HCT116 (cell line): ENCODE results near the gene CSK. TPM values are rescaled to one million over a fixed set of nuclear protein-coding genes. Genes with fewer than 3 reads are reported as not detected.

Experiments used
- ATAC-seq: fragments of 200-7000 bp; cut with Tn5 transposase; 2 replicates; pipeline ENCODE4 v1.9.1; 2020; ENCODE audit warnings: mild to moderate bottlenecking, moderate library complexity
- BruUV-seq: library from RNA; stranded (reverse); fragments of 400-500 nt; replicated peaks from 2 replicates; lab custom pipeline; 2021; lab: Mats Ljungman, UMichigan
- CTCF ChIA-PET: fragments of 300-600 bp; sonication (Branson Sonifier 250); formaldehyde crosslinking; loops from one replicate; lab custom pipeline; 2021; ENCODE audit warnings: antibody characterized with exemption; lab: Charles Lee
- POLR2A ChIA-PET: fragments of 300-600, 350-600 bp; sonication (Branson Sonifier 250); formaldehyde crosslinking; loops from one replicate; lab custom pipeline; 2021; ENCODE audit warnings: antibody characterized with exemption; lab: Charles Lee
- RAD21 ChIA-PET, 2 experiments: fragments of 300-600 bp; sonication (Branson Sonifier 250); formaldehyde crosslinking; loops; one replicate each; lab custom pipeline; 2023; ENCODE audit warnings: low total read pairs in 2 of 2; ENCODE audit not compliant: uncharacterized antibody in 2 of 2, unreplicated experiment in 2 of 2, low non-redundant PET in 1 of 2; lab: Charles Lee
- DNase-seq: peaks from one replicate; pipeline ENCODE4 v3.0.0-alpha.2; 2010; ENCODE audit warnings: low read depth, low spot score
- H2AFZ ChIP-seq: fragments of 200-600 bp; shearing (Covaris generic), sonication (generic); 2 replicates; pipeline ENCODE4 v1.6.1; 2017; ENCODE audit warnings: low read depth, mixed run types, mixed read lengths, antibody characterized with exemption, low read length; ENCODE audit not compliant: poor library complexity, severe bottlenecking
- H3K27ac ChIP-seq: 2 replicates; pipeline ENCODE4 v1.5.1; 2012; ENCODE audit warnings: low read depth, low read length
- H3K27me3 ChIP-seq: fragments of 200-600 bp; sonication (generic); 2 replicates; pipeline ENCODE4 v1.6.1; 2016; ENCODE audit warnings: mixed run types, low read length, mixed read lengths; ENCODE audit not compliant: insufficient read depth
- H3K36me3 ChIP-seq, 2 experiments: fragments of 200-500 bp in 1 of 2; fragments of 200-600 bp in 1 of 2; sonication (Bioruptor generic) in 1 of 2; sonication (generic) in 1 of 2; 2 replicates each; pipeline versions ENCODE4 v1.5.1 to v1.6.1; 2014 to 2016; ENCODE audit warnings: low read length in 2 of 2, inconsistent platforms in 1 of 2, mixed read lengths in 1 of 2, mixed run types in 1 of 2; ENCODE audit not compliant: insufficient read depth in 2 of 2, control insufficient read depth in 1 of 2
- H3K4me1 ChIP-seq, 2 experiments: fragments of 200-600 bp in 1 of 2; sonication (generic) in 1 of 2; 2 replicates each; pipeline versions ENCODE4 v1.5.1 to v1.6.1; 2012 to 2017; ENCODE audit warnings: low read length in 2 of 2, inconsistent platforms in 1 of 2, mild to moderate bottlenecking in 1 of 2, mixed read lengths in 1 of 2, mixed run types in 1 of 2, moderate library complexity in 1 of 2; ENCODE audit not compliant: insufficient read depth in 2 of 2, control insufficient read depth in 1 of 2
- H3K4me2 ChIP-seq: fragments of 200-600 bp; sonication (generic); 2 replicates; pipeline ENCODE4 v1.6.1; 2017; ENCODE audit warnings: mixed run types, low read length, mixed read lengths
- H3K4me3 ChIP-seq, 2 experiments: fragments of 200-600 bp in 1 of 2; sonication (generic) in 1 of 2; replicated peaks in 1 of 2; 2 replicates each; pipeline ENCODE4 v1.5.1; 2011 to 2016; ENCODE audit warnings: low read length in 2 of 2, control low read depth in 1 of 2, low read depth in 1 of 2, mild to moderate bottlenecking in 1 of 2, mixed read lengths in 1 of 2, mixed run types in 1 of 2
- H3K79me2 ChIP-seq: fragments of 200-600 bp; sonication (generic); 2 replicates; pipeline ENCODE4 v1.6.1; 2017; ENCODE audit warnings: mild to moderate bottlenecking, mixed run types, low read length, moderate library complexity, mixed read lengths; ENCODE audit not compliant: insufficient read depth
- H3K9ac ChIP-seq: fragments of 200-600 bp; sonication (generic); 2 replicates; pipeline ENCODE4 v1.6.1; 2016; ENCODE audit warnings: low read length, mixed read lengths
- H3K9me2 ChIP-seq: fragments of 200-600 bp; sonication (generic), shearing (Covaris generic); 2 replicates; pipeline ENCODE4 v1.6.1; 2017; ENCODE audit warnings: mixed run types, mild to moderate bottlenecking, moderate library complexity; ENCODE audit not compliant: insufficient read depth
- H3K9me3 ChIP-seq, 2 experiments: fragments of 200-500 bp in 1 of 2; fragments of 200-600 bp in 1 of 2; sonication (Bioruptor generic) in 1 of 2; sonication (generic) in 1 of 2; 2 replicates each; pipeline ENCODE4 v1.6.1; 2014 to 2017; ENCODE audit warnings: low read length in 2 of 2, mixed read lengths in 2 of 2, inconsistent platforms in 1 of 2, low read depth in 1 of 2, mild to moderate bottlenecking in 1 of 2, mixed run types in 1 of 2, moderate library complexity in 1 of 2; ENCODE audit not compliant: control insufficient read depth in 1 of 2, insufficient read depth in 1 of 2
- H4K20me1 ChIP-seq: fragments of 200-600 bp; sonication (generic), shearing (Covaris generic); 2 replicates; pipeline ENCODE4 v1.6.1; 2017; ENCODE audit warnings: mixed run types, mild to moderate bottlenecking, moderate library complexity; ENCODE audit not compliant: insufficient read depth
- CBX3 ChIP-seq: IDR thresholded peaks from 2 replicates; pipeline ENCODE4 v1.6.1; 2012; ENCODE audit warnings: low read depth
- CEBPB ChIP-seq: IDR thresholded peaks from 2 replicates; pipeline ENCODE4 v1.6.1; 2012; ENCODE audit warnings: low read depth
- ELF1 ChIP-seq: IDR thresholded peaks from 2 replicates; pipeline ENCODE4 v1.6.1; 2012; ENCODE audit warnings: low read depth, borderline replicate concordance
- EZH2 ChIP-seq: fragments of 200-600 bp; sonication (generic); IDR thresholded peaks from 2 replicates; pipeline ENCODE4 v1.6.1; 2017; ENCODE audit warnings: antibody characterized with exemption, mixed run types
- EZH2phosphoT487 ChIP-seq: fragments of 200-600 bp; IDR thresholded peaks from 2 replicates; pipeline ENCODE4 v1.6.1; 2018; ENCODE audit warnings: antibody characterized with exemption, borderline replicate concordance
- FOSL1 ChIP-seq: IDR thresholded peaks from 2 replicates; pipeline ENCODE4 v1.6.1; 2012; ENCODE audit warnings: low read depth
- JUND ChIP-seq: IDR thresholded peaks from 2 replicates; pipeline ENCODE4 v1.6.1; 2012
- POLR2A ChIP-seq: IDR thresholded peaks from 2 replicates; pipeline ENCODE4 v1.7.0; 2011; ENCODE audit warnings: borderline replicate concordance; ENCODE audit not compliant: insufficient read depth, insufficient read length; ENCODE audit errors: extremely low read depth
- POLR2AphosphoS5 ChIP-seq: IDR thresholded peaks from 2 replicates; pipeline ENCODE4 v1.6.1; 2011; ENCODE audit warnings: mild to moderate bottlenecking, low read depth, low read length, moderate library complexity
- RAD21 ChIP-seq: IDR thresholded peaks from 2 replicates; pipeline ENCODE4 v1.6.1; 2012; ENCODE audit warnings: low read depth, mild to moderate bottlenecking
- SIN3A ChIP-seq: IDR thresholded peaks from 2 replicates; pipeline ENCODE4 v1.6.1; 2012; ENCODE audit warnings: low read depth
- SP1 ChIP-seq: IDR thresholded peaks from 2 replicates; pipeline ENCODE4 v1.6.1; 2012; ENCODE audit warnings: low read depth
- SRF ChIP-seq: IDR thresholded peaks from 2 replicates; pipeline ENCODE4 v1.6.1; 2012; ENCODE audit warnings: low read depth
- TCF7L2 ChIP-seq: IDR thresholded peaks from 2 replicates; pipeline ENCODE4 v1.7.0; 2011; ENCODE audit warnings: borderline replicate concordance, inconsistent platforms; ENCODE audit not compliant: insufficient read depth, insufficient read length; ENCODE audit errors: extremely low read depth
- YY1 ChIP-seq: IDR thresholded peaks from 2 replicates; pipeline ENCODE4 v1.6.1; 2011; ENCODE audit warnings: low read length, low read depth, moderate library complexity, mild to moderate bottlenecking; ENCODE audit not compliant: insufficient replicate concordance; ENCODE audit errors: extremely low read depth
- ZFX ChIP-seq: fragments of 450-650 bp; IDR thresholded peaks from 2 replicates; pipeline ENCODE4 v1.6.1; 2017
- intact Hi-C: fragments of 100-400 bp; cut with micrococcal nuclease; formaldehyde crosslinking; loops from 2 replicates; pipeline ENCODE4 v1.10.0; 2022
- total RNA-seq: library from RNA; stranded (reverse); gene quantifications from one replicate; pipeline ENCODE4 v1.2.1, GENCODE V29; 2021; ENCODE audit not compliant: unreplicated experiment
- TF ChIP-seq, protein P1 (sequence below): IDR thresholded peaks from 2 replicates; pipeline ENCODE4 v1.6.1; 2012
- TF ChIP-seq, protein P2 (sequence below): IDR thresholded peaks from 2 replicates; pipeline ENCODE4 v1.6.1; 2012; ENCODE audit warnings: low read depth
- TF ChIP-seq, protein P3 (sequence below): IDR thresholded peaks from 2 replicates; pipeline ENCODE4 v1.6.1; 2012
- TF ChIP-seq, protein P4 (sequence below), 3 experiments: fragments of 200-600 bp in 1 of 3; sonication (generic) in 1 of 3; IDR thresholded peaks in 2 of 3; conservative IDR thresholded peaks in 1 of 3; 2 replicates each; pipeline ENCODE4 v1.5.1; 2012 to 2017; ENCODE audit warnings: low read depth in 2 of 3, low read length in 2 of 3, antibody characterized with exemption in 1 of 3, borderline replicate concordance in 1 of 3, control low read depth in 1 of 3, mild to moderate bottlenecking in 1 of 3, mixed read lengths in 1 of 3, mixed run types in 1 of 3, moderate library complexity in 1 of 3; ENCODE audit not compliant: insufficient read depth in 1 of 3

CSK gene
- total RNA-seq, 1 experiment from 2014 or later: 72.2 TPM

DNA sequence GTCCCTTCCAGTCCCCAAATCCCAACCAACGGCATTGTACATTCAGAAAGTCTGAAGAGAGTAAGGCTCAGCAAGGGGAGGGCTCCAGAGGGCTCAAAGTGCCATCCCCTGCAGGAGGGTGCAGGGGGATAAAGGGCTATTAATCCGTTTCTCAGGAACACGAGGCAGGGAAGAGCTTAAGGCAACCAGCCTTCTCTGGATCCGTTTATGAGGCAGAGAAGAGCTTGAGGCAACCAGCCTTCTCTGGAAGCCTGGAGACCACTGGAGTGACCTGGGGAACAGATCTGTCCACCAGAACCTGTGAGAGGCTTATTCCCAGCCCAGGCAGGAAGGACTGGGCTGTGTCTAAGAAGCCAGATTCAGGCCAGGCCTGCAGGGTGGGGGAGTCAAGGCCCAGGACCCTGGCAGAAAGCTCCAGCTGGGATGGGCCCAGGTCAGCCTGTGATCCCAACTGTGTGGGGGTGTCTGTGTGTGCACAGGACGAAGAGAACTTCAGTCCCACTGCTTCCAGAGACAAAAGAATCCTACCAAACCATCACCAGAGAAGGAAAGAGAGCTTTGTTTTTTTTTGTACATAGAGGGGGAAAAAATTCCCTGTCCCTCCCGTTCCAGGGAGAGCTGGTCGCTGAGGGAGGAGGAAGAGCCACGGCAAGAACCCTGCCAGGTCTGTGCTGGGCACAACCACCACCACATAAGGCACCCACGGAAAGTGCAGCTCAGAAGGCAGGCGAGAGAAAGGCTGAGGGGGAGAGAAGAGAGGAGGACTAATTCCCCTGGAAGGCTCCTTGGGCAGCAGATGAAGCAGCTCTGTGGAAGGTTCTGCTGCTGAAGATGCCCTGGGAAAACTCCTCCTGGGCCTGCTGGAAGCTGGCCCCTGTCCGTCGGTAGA is 62.7 kb downstream of the CSK start:
- H3K9me2 ChIP-seq: no peaks in the 10 kb centered on the region
- no peak overlapping the region for H2AFZ ChIP-seq
- H3K79me2 ChIP-seq: peaks cover 6% of the 10 kb centered on the region; the same call in 1 of the 2 replicates
- peaks cover 9 to 21% of the 10 kb centered on the region in 2 experiments; a peak in 3 of 4 replicates for H3K4me1 ChIP-seq
- ATAC-seq (no peak), DNase-seq (no peak)
- H3K36me3 ChIP-seq: peaks cover 18 to 26% of the 10 kb centered on the region in 2 experiments; a peak in 3 of 4 replicates
- H3K4me3 ChIP-seq: no peak overlapping the region
- H4K20me1 ChIP-seq: no peaks in the 10 kb centered on the region
- ChIA-PET CTCF (interaction anchor here (0.6 to 1.6 kb wide), 2 partner anchors 12 to 57 kb away, joined by 3 to 5 read pairs; no protein-coding TSS in a partner anchor), RAD21 (interaction anchor here in 1 of 2 experiments (0.6 kb wide), 1 partner anchor 19 kb away, joined by 3 read pairs; no protein-coding TSS in a partner anchor), POLR2A (interaction anchor here (1.0 kb wide), 1 partner anchor 11 kb away, joined by 3 read pairs; no protein-coding TSS in a partner anchor)
- H3K27me3 ChIP-seq: no peaks in the 10 kb centered on the region
- BruUV-seq: no TSS peak
- TF ChIP-seq, protein P1, sequence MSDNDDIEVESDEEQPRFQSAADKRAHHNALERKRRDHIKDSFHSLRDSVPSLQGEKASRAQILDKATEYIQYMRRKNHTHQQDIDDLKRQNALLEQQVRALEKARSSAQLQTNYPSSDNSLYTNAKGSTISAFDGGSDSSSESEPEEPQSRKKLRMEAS: no peak
- TF ChIP-seq ZFX: no peak
- TF ChIP-seq TCF7L2: no peak
- TF ChIP-seq ELF1: no peak
- TF ChIP-seq RAD21: no peak
- TF ChIP-seq SIN3A: no peak
- TF ChIP-seq, protein P2, sequence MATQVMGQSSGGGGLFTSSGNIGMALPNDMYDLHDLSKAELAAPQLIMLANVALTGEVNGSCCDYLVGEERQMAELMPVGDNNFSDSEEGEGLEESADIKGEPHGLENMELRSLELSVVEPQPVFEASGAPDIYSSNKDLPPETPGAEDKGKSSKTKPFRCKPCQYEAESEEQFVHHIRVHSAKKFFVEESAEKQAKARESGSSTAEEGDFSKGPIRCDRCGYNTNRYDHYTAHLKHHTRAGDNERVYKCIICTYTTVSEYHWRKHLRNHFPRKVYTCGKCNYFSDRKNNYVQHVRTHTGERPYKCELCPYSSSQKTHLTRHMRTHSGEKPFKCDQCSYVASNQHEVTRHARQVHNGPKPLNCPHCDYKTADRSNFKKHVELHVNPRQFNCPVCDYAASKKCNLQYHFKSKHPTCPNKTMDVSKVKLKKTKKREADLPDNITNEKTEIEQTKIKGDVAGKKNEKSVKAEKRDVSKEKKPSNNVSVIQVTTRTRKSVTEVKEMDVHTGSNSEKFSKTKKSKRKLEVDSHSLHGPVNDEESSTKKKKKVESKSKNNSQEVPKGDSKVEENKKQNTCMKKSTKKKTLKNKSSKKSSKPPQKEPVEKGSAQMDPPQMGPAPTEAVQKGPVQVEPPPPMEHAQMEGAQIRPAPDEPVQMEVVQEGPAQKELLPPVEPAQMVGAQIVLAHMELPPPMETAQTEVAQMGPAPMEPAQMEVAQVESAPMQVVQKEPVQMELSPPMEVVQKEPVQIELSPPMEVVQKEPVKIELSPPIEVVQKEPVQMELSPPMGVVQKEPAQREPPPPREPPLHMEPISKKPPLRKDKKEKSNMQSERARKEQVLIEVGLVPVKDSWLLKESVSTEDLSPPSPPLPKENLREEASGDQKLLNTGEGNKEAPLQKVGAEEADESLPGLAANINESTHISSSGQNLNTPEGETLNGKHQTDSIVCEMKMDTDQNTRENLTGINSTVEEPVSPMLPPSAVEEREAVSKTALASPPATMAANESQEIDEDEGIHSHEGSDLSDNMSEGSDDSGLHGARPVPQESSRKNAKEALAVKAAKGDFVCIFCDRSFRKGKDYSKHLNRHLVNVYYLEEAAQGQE: no peak
- no peak for TF ChIP-seq YY1
- no peak for TF ChIP-seq EZH2
- TF ChIP-seq, protein P3, sequence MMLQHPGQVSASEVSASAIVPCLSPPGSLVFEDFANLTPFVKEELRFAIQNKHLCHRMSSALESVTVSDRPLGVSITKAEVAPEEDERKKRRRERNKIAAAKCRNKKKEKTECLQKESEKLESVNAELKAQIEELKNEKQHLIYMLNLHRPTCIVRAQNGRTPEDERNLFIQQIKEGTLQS: no peak
- no peak for TF ChIP-seq JUND
- TF ChIP-seq POLR2A: no peak
- TF ChIP-seq CBX3: no peak
- no peak for TF ChIP-seq FOSL1
- TF ChIP-seq POLR2AphosphoS5: no peak
- no peak for TF ChIP-seq SP1
- no peak for TF ChIP-seq CEBPB
- TF ChIP-seq EZH2phosphoT487: no peak
- TF ChIP-seq, protein P4, sequence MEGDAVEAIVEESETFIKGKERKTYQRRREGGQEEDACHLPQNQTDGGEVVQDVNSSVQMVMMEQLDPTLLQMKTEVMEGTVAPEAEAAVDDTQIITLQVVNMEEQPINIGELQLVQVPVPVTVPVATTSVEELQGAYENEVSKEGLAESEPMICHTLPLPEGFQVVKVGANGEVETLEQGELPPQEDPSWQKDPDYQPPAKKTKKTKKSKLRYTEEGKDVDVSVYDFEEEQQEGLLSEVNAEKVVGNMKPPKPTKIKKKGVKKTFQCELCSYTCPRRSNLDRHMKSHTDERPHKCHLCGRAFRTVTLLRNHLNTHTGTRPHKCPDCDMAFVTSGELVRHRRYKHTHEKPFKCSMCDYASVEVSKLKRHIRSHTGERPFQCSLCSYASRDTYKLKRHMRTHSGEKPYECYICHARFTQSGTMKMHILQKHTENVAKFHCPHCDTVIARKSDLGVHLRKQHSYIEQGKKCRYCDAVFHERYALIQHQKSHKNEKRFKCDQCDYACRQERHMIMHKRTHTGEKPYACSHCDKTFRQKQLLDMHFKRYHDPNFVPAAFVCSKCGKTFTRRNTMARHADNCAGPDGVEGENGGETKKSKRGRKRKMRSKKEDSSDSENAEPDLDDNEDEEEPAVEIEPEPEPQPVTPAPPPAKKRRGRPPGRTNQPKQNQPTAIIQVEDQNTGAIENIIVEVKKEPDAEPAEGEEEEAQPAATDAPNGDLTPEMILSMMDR (IDR thresholded peaks at IDR 0.05 in 2 of 3, conservative IDR thresholded peaks at IDR 0.05 in 1 of 3; ENCODE audit: borderline replicate concordance in 1 of 3, insufficient read depth in 1 of 3, low read depth in 2 of 3, low read length in 2 of 3): no peak
- no peak for TF ChIP-seq SRF
- no peaks in the 10 kb centered on the region for H3K9me3 ChIP-seq
- H3K4me2 ChIP-seq: no peak overlapping the region
- intact Hi-C loops: no loop called here
- H3K27ac ChIP-seq: 0 out of 2 replicates have a peak overlapping the region, but pooled peaks have one; percentile 93
- peak overlapping the region; percentile 88; the same call in 1 of the 2 replicates for H3K9ac ChIP-seq
